KBM-7 (cell line): Measurements from ENCODE around the gene TBL1Y.
"Not testable (repeated sequence)": the region's sequence is repeated elsewhere in the genome, so short reads cannot be mapped to it uniquely, and the experiment has no call there.

Experiments used
- DNase-seq: peaks from one replicate; pipeline ENCODE4 v3.0.0-alpha.2; 2015
- in situ Hi-C: fragments of 300-500 bp; cut with MboI; formaldehyde crosslinking; loops from 2 replicates; pipeline ENCODE4 v1.14.3; 2020; ENCODE audit warnings: low sequenced_read_pairs, low pct_unique_long_range_greater_than_20kb, mixed read lengths

The TBL1Y gene

GRCh38 chrY:6910372-6911252, at the start of gene TBL1Y:
TSS of gene TBL1Y (plus strand) at chrY:6910697. CDS start at chrY:7025085, 114,388 bp downstream.
- in situ Hi-C loops: no loop called here
- DNase-seq: peak; percentile 89

GRCh38 chrY:6894496-6894895, 16.0 kb upstream of the TBL1Y start:
- in situ Hi-C loops: no loop called here
- no peak for DNase-seq

- DNase-seq: no peak
- in situ Hi-C loops: no loop called here
Measured at GRCh38 chrY:6895236-6895635, 15.3 kb upstream of the TBL1Y start.

- in situ Hi-C loops: not testable (repeated sequence)
- peak; percentile 15 for DNase-seq
Measured at GRCh38 chrY:6902116-6902515, 8.4 kb upstream of the TBL1Y start.

GRCh38 chrY:6907591-6907990, 2.9 kb upstream of the TBL1Y start:
- no peak for DNase-seq
- in situ Hi-C loops: no loop called here

- in situ Hi-C loops, DNase-seq: not testable (repeated sequence)
Measured at GRCh38 chrY:6908021-6908420, 2.5 kb upstream of the TBL1Y start.

GRCh38 chrY:6909118-6909521, 1.4 kb upstream of the TBL1Y start:
- in situ Hi-C loops: no loop called here
- peak; percentile 94 for DNase-seq

- in situ Hi-C loops: no loop called here
- peak; percentile 62 for DNase-seq
Measured at GRCh38 chrY:6909856-6910255, 641 bp upstream of the TBL1Y start.

GRCh38 chrY:6911253-6911881, 870 bp downstream of the TBL1Y start, which contains the start of gene AMELY:
TSS of gene AMELY (minus strand) at chrY:6911752. CDS start at chrY:6872608, 39,144 bp downstream.
- DNase-seq: peak; percentile 56
- in situ Hi-C loops: no loop called here

- in situ Hi-C loops: no loop called here
- no peak for DNase-seq
Measured at GRCh38 chrY:6913362-6913761, 2.9 kb downstream of the TBL1Y start.

- in situ Hi-C loops: no loop called here
- no peak for DNase-seq
Measured at GRCh38 chrY:6921061-6921460, 10.6 kb downstream of the TBL1Y start.

- in situ Hi-C loops: no loop called here
Measured at GRCh38 chrY:6928265-6928664, 17.8 kb downstream of the TBL1Y start.

GRCh38 chrY:6929237-6929636, 18.7 kb downstream of the TBL1Y start:
- no peak for DNase-seq
- in situ Hi-C loops: no loop called here

More at GRCh38 chrY:6928265-6928664, 17.8 kb downstream of the TBL1Y start:
- no peak for DNase-seq

GRCh38 chrY:6931779-6932396, 21.4 kb downstream of the TBL1Y start:
- no peak for DNase-seq
- in situ Hi-C loops: no loop called here

GRCh38 chrY:6935497-6935896, 25.0 kb downstream of the TBL1Y start:
- no peak for DNase-seq
- in situ Hi-C loops: no loop called here

- DNase-seq: peak; percentile 23
- in situ Hi-C loops: no loop called here
Measured at GRCh38 chrY:6947695-6948094, 37.2 kb downstream of the TBL1Y start.

- DNase-seq: no peak
- in situ Hi-C loops: no loop called here
Measured at GRCh38 chrY:6948378-6948777, 37.9 kb downstream of the TBL1Y start.

- no peak for DNase-seq
- in situ Hi-C loops: no loop called here
Measured at GRCh38 chrY:6949947-6950346, 39.5 kb downstream of the TBL1Y start.

- DNase-seq: peak; percentile 84
- in situ Hi-C loops: no loop called here
Measured at GRCh38 chrY:6964732-6965131, 54.2 kb downstream of the TBL1Y start.

- in situ Hi-C loops: no loop called here
- DNase-seq: no peak
Measured at GRCh38 chrY:6966521-6966920, 56.0 kb downstream of the TBL1Y start.
